Aorta (tissue), 5 donors: ENCODE measurements around the gene AFDN. TPM values are rescaled to one million over a fixed set of nuclear protein-coding genes. Genes with fewer than 3 reads are reported as not detected.

Experiments
- ATAC-seq: fragments of 200-7000 bp; cut with Tn5 transposase; one replicate; pipeline ENCODE4 v1.9.1; 2022; ENCODE audit warnings: moderate library complexity; ENCODE audit not compliant: low FRiP score
- DNase-seq, 2 donors: peaks; one replicate each; pipeline ENCODE4 v3.0.0-alpha.2; 2020
- H3K27ac ChIP-seq, 2 donors: one replicate each; pipeline ENCODE4 v1.5.1; 2013; ENCODE audit warnings: low read length in 2 of 2, mild to moderate bottlenecking in 2 of 2, moderate library complexity in 2 of 2, control low read depth in 1 of 2, inconsistent platforms in 1 of 2, low read depth in 1 of 2
- H3K27me3 ChIP-seq, 2 donors: one replicate each; pipeline ENCODE4 v1.6.1; 2013; ENCODE audit warnings: control low read depth in 1 of 2, low read length in 1 of 2, mild to moderate bottlenecking in 1 of 2, moderate library complexity in 1 of 2; ENCODE audit not compliant: insufficient read depth in 2 of 2, control insufficient read depth in 1 of 2
- H3K36me3 ChIP-seq, 2 donors: one replicate each; pipeline ENCODE4 v1.6.1; 2013; ENCODE audit warnings: control low read depth in 1 of 2, low read length in 1 of 2, mild to moderate bottlenecking in 1 of 2; ENCODE audit not compliant: insufficient read depth in 2 of 2, control insufficient read depth in 1 of 2
- H3K4me1 ChIP-seq, 2 donors: one replicate each; pipeline ENCODE4 v1.6.1; 2013; ENCODE audit warnings: low read length in 2 of 2, control low read depth in 1 of 2, mild to moderate bottlenecking in 1 of 2, moderate library complexity in 1 of 2; ENCODE audit not compliant: insufficient read depth in 2 of 2, control insufficient read depth in 1 of 2
- H3K4me3 ChIP-seq, 2 donors: one replicate each; pipeline ENCODE4 v1.5.1; 2013; ENCODE audit warnings: low read length in 2 of 2, control low read depth in 1 of 2, mild to moderate bottlenecking in 1 of 2
- H3K9me3 ChIP-seq: one replicate; pipeline ENCODE4 v1.6.1; 2013; ENCODE audit warnings: mild to moderate bottlenecking, low read length; ENCODE audit not compliant: control insufficient read depth
- WGBS, 2 donors: extraction: QIAGEN DNeasy Blood & Tissue Kit; methylation state at CpG; one replicate each; pipeline ENCODE4 v1.1.7; 2013; 5-methylcytosine and 5-hydroxymethylcytosine counted together
- intact Hi-C, 2 donors: fragments of 100-400 bp; cut with DNase I; formaldehyde crosslinking; loops; one replicate each; pipeline versions ENCODE4 v1.14.2 to v1.15.0; 2022
- polyA plus RNA-seq, 2 donors: library from polyadenylated mRNA; stranded (reverse); fragments of 200-250 nt; gene quantifications; one replicate each; pipeline ENCODE4 v1.2.3, GENCODE V29; 2013
- total RNA-seq, 2 donors: library from RNA; stranded (reverse); fragmentation: NEBNext Ultra II Directional; extraction: Animal tissue kit (Norgen Biotek cat#: 25700); gene quantifications; one replicate each; pipeline ENCODE4 v1.2.1, GENCODE V29; 2021
- donor health status: healthy with polysubstance abuse.
- donor health status: Bipolar disorder and iron deficiency.
- donor health status: DM: no; HTN: no; CAD: no.
- donor health status: DM: no; HTN: no; CAD: no.
- donor health status: DM: yes; HTN: yes; CAD: no.

The AFDN gene
- total and polyA plus RNA-seq, 4 donors: 15.5 to 99.2 (median 47.5) TPM

- Histone ChIP-seq H3K4me1 (no peaks in the 10 kb centered on the region), H3K27ac (no peak overlapping the region), H3K9me3 (no peaks in the 10 kb centered on the region), H3K4me3 (no peak overlapping the region), H3K36me3 (no peaks in the 10 kb centered on the region), H3K27me3 (no peaks in the 10 kb centered on the region)
- ATAC-seq (no peak), DNase-seq (no peak)
- intact Hi-C loops: no loop called here
- WGBS, 2 donors: 69 to 80% methylated on average over 7 of the region's 7 CpGs
These were observed 155.3 kb downstream of the AFDN start for GRCh38 chr6:167981916-167982462.

- H3K4me3 ChIP-seq: no peak overlapping the region
These were observed 157.5 kb downstream of the AFDN start for GRCh38 chr6:167984144-167984719.

GRCh38 chr6:167984876-167985604 lies 158.3 kb downstream of the AFDN start:
- 90% methylated on average over 13 of the region's 13 CpGs for WGBS, 2 donors
- H3K27ac ChIP-seq: no peak overlapping the region
- DNase-seq (no peak), ATAC-seq (no peak)
- H3K4me1 ChIP-seq: no peaks in the 10 kb centered on the region
- no peaks in the 10 kb centered on the region for H3K36me3 ChIP-seq
- no peak overlapping the region for H3K4me3 ChIP-seq
- intact Hi-C loops: no loop called here
- no peaks in the 10 kb centered on the region for H3K27me3 ChIP-seq
- H3K9me3 ChIP-seq: no peaks in the 10 kb centered on the region

More at GRCh38 chr6:167984144-167984719, 157.5 kb downstream of the AFDN start:
- H3K27ac ChIP-seq: no peak overlapping the region
- H3K36me3 ChIP-seq: no peaks in the 10 kb centered on the region
- ATAC-seq (no peak), DNase-seq (no peak)
- H3K9me3 ChIP-seq: no peaks in the 10 kb centered on the region
- 96 to 97% methylated on average over 11 of the region's 11 CpGs for WGBS, 2 donors
- H3K4me1 ChIP-seq: no peaks in the 10 kb centered on the region
- intact Hi-C loops: no loop called here
- H3K27me3 ChIP-seq: no peaks in the 10 kb centered on the region

DNA sequence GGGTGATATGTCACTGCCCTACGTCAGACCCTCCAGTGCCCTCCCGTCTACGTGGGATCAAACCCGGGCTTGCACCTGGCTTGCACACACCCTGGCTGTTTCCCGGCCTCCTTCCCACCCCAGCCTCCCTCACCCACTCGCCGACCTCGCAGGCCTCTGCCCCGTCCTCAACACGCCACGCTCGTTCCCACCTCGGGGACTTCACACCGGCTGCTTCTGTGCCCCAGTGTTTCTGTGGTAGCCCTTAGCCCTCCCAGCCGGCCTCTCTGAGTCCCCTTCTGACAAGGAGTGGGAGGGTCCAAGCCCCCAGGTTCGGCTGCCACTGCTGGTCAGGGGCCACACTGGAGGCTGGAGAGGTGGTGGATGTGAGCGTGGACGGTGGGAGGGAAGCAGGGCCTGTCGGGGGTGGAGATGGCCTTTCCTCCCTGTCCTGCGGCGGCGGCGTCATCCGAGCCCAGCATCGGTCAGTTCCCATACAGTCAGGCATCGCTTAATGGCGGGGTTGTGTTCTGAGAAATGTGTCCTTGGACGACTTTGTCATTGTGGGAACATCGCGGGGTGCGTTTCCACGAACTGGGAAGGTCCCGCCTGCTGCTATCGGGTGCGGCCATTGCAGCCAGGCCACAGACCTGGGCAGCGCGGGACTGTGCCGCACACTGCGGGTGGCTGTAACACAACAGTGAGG lies 159.3 kb downstream of the AFDN start:
- Histone ChIP-seq H3K36me3 (no peaks in the 10 kb centered on the region), H3K4me3 (no peak overlapping the region), H3K27me3 (no peaks in the 10 kb centered on the region), H3K4me1 (no peaks in the 10 kb centered on the region), H3K27ac (no peak overlapping the region), H3K9me3 (no peaks in the 10 kb centered on the region)
- intact Hi-C loops: no loop called here
- no peak for DNase-seq
- no peak for ATAC-seq
- WGBS, 2 donors: 94 to 95% methylated on average over 39 of the region's 39 CpGs

DNA sequence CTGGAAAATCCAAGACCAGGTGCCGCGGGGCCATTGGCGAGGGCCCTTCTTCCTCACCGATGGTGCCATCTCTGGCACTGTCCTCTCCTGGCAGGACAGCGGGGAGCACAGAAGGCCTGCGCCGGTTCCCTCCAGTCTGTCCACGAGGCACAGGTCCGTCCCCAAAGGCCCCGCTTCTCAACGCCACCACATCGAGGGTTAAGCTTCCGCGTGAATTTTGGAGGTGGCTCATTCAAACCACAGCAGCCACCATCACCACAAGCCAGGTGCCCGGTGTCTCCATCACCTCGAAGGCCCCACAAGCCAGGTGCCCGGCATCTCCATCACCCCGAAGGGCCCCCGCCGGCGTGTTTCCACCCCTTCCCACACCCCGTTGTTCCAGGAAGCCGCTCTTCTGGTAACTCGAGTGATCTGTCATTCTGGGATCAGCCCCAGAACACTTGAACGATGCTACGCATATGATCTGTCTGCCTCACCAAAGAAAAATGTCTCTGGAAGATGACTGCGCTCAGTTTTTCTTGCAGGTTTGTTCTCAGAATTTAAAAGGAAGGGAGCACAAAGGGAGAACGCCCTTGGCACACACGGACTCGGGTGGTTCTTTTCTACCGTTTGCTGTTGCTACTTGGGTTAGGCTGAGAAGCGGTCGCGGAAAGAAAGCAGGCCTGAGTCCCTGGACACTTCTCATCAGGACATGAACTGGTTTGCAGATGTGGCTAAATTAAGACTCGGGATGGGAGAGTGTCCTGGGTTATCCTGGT lies 160.9 kb downstream of the AFDN start:
- DNase-seq (no peak), ATAC-seq (no peak)
- 93 to 94% methylated on average over 35 of the region's 35 CpGs for WGBS, 2 donors
- intact Hi-C loops: no loop called here
- Histone ChIP-seq H3K27me3 (no peaks in the 10 kb centered on the region), H3K9me3 (no peaks in the 10 kb centered on the region), H3K36me3 (no peaks in the 10 kb centered on the region), H3K27ac (no peak overlapping the region), H3K4me1 (no peaks in the 10 kb centered on the region), H3K4me3 (no peak overlapping the region)

- H3K4me1 ChIP-seq: no peaks in the 10 kb centered on the region
- ATAC-seq (no peak), DNase-seq (no peak)
- H3K27me3 ChIP-seq: no peaks in the 10 kb centered on the region
- H3K36me3 ChIP-seq: no peaks in the 10 kb centered on the region
- H3K4me3 ChIP-seq: no peak overlapping the region
- H3K9me3 ChIP-seq: no peaks in the 10 kb centered on the region
- H3K27ac ChIP-seq: no peak overlapping the region
- intact Hi-C loops: no loop called here
- 74 to 75% methylated on average over 5 of the region's 5 CpGs for WGBS, 2 donors
These were observed 161.4 kb downstream of the AFDN start for GRCh38 chr6:167988154-167988495.

DNA sequence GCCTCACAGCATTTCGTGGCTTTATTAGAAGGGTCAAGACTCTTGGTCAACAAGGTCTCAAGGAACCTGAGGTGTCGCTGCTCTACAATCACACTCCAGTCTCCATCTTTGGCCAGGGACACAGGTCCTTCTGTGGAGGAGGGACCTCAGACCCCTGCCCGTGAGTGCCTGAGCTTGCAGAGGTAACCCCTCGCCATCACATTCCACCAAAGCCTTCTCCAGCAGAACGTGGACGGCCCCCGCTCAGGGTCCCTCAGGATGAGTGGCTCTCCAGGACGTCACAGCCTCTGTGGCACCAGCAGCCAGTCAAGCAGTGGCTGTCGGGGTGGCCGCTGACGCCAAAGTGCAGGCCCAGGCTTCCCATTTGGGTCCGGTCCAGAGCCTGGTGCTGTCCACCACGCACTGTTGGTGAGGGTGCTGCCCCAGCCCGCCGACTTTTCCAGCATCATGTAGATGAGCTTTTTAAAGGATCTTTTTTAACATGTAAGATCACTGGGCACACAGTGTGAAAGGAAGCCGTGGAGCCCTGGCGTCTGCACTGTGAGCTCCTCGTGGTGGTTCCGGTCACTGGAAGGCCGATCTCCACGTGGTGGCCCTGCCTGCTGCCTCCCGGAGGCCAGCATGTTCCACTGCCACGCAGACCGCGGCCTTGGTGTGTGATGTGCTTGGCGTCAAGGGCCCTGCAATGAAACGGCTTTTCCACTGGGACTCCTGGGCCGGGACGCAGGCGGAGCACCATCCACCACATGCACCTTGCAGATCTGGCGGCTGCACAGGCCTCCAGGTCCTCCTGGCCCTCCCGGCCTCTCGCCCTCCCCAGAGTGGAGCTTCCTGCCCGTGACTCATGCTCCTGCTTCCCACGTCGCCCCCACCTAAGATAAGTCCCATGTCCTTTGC lies 162.5 kb downstream of the AFDN start:
- WGBS, 2 donors: 93 to 94% methylated on average over 36 of the region's 36 CpGs
- DNase-seq: no peak
- no peaks in the 10 kb centered on the region for H3K4me1 ChIP-seq
- H3K36me3 ChIP-seq: no peaks in the 10 kb centered on the region
- H3K4me3 ChIP-seq: no peak overlapping the region
- intact Hi-C loops: no loop called here
- ATAC-seq: no peak
- no peak overlapping the region for H3K27ac ChIP-seq
- no peaks in the 10 kb centered on the region for H3K27me3 ChIP-seq
- H3K9me3 ChIP-seq: no peaks in the 10 kb centered on the region
